Measurements from ENCODE around the gene CPA1.

CPA1 gene

GRCh38 chr7:130430841-130431666 lies 50.8 kb downstream of the CPA1 start:
- DNase-seq: no peak

- no peak for DNase-seq
Observed at GRCh38 chr7:130432886-130433285, 52.6 kb downstream of the CPA1 start.

DNA sequence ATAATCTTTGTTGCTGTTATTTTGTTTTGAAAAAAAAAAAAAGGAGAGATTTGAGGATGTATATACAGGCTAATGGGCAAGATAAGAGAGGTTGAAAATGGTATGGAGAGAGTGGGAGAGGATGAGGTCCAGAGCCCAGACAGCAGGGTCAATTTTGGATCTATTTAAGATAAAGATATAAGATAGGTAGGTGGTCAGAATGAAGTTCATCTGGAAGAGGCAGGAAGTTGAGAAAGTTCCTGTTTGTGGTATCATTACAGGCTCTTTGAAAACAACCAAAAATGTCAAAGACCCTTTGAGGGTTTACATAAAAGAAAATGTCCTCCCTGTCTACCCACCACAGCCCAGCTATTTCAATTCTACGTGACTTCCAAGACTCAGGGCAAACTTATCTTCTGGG lies 53.0 kb downstream of the CPA1 start:
- DNase-seq: no peak

DNA sequence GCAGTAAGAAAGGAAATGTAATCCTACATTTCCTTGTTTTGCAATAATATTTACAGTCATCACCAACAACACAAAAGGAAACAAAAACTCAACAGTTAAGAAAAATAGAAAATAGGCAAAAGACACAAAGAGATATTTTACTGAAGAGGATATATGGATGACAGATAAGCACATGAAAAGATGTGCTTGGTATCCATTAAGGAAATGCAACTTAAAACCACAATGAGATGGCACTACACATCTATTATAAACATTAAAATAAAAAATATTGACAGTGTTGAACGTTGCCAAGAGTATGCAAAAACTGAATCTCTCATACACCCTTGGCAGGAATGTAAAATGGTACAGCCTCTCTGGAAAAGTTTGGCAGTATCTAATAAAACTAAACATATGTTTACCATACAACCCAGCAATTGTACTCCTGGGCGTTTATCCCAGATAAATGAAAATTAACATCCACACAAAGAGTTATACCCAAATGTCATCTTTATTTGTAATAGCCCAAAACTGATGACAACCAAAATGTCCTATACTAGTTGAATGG lies 55.1 kb downstream of the CPA1 start:
- DNase-seq: peak; percentile 34

GRCh38 chr7:130436253-130436652 lies 56.0 kb downstream of the CPA1 start:
- no peak for DNase-seq

All from NCI-H446 treated with DMSO at 0.1 percent for 48 hours (cell line).